HepG2 (cell line): ENCODE measurements around the gene PRM2. TPM values are rescaled to one million over a fixed set of nuclear protein-coding genes. Genes with fewer than 3 reads are reported as not detected.

Experiments
- HNF4A ChIP-seq: sonication (generic); formaldehyde crosslinking; IDR thresholded peaks from 2 replicates; pipeline ENCODE4 v1.4.0; 2020; ENCODE audit warnings: missing genetic modification reagents
- KDM6A ChIP-seq: IDR thresholded peaks from 2 replicates; pipeline ENCODE4 v1.6.1; 2016; ENCODE audit warnings: low read depth
- MBNL3 ChIP-seq: fragments of 250-450 bp; sonication (Bioruptor Pico); conservative IDR thresholded peaks from 2 replicates; pipeline ENCODE4 v1.8.0; 2022; ENCODE audit warnings: mild to moderate bottlenecking, inconsistent platforms
- MXD4 ChIP-seq: IDR thresholded peaks from 2 replicates; pipeline ENCODE4 v1.6.1; 2016; ENCODE audit warnings: mild to moderate bottlenecking, missing biosample characterization, missing genetic modification reagents
- ONECUT2 ChIP-seq: sonication (generic); formaldehyde crosslinking; IDR thresholded peaks from 2 replicates; pipeline ENCODE4 v1.4.0; 2020; ENCODE audit warnings: missing genetic modification reagents
- REPIN1 ChIP-seq: sonication (generic); formaldehyde crosslinking; IDR thresholded peaks from 2 replicates; pipeline ENCODE4 v1.8.0; 2022; ENCODE audit warnings: missing genetic modification reagents, low read depth, mild to moderate bottlenecking, borderline replicate concordance
- SMC3 ChIP-seq: IDR thresholded peaks from 2 replicates; pipeline ENCODE4 v1.6.1; 2011; ENCODE audit warnings: low read length, improper control_type of control experiment
- SNRNP70 ChIP-seq: fragments of 200-400 bp; formaldehyde crosslinking; IDR thresholded peaks from 2 replicates; pipeline ENCODE4 v1.6.1; 2017; ENCODE audit warnings: mild to moderate bottlenecking, low read depth, low read length, moderate library complexity
- TAF15 ChIP-seq: fragments of 200-400 bp; formaldehyde crosslinking; IDR thresholded peaks from one replicate; pipeline ENCODE4 v1.6.1; 2018; ENCODE audit warnings: mild to moderate bottlenecking, low read depth, low read length; ENCODE audit not compliant: poor library complexity, severe bottlenecking
- ZHX1 ChIP-seq: sonication (generic); formaldehyde crosslinking; IDR thresholded peaks from 2 replicates; pipeline ENCODE4 v1.8.1; 2022; ENCODE audit warnings: low read depth, mild to moderate bottlenecking, missing genetic modification reagents
- ZNF10 ChIP-seq: sonication (generic); formaldehyde crosslinking; IDR thresholded peaks from 2 replicates; pipeline ENCODE4 v1.4.0; 2020; ENCODE audit warnings: mild to moderate bottlenecking, low read depth, missing genetic modification reagents, borderline replicate concordance
- ZNF207 ChIP-seq: fragments of 450-650 bp; IDR thresholded peaks from 2 replicates; pipeline ENCODE4 v1.6.1; 2016; ENCODE audit warnings: antibody characterized with exemption, borderline replicate concordance
- ZNF234 ChIP-seq: sonication (generic); formaldehyde crosslinking; conservative IDR thresholded peaks from 2 replicates; pipeline ENCODE4 v1.5.1; 2020; ENCODE audit warnings: mild to moderate bottlenecking, missing genetic modification reagents
- ZNF275 ChIP-seq: sonication (generic); formaldehyde crosslinking; IDR thresholded peaks from 2 replicates; pipeline ENCODE4 v1.8.0; 2022; ENCODE audit warnings: missing genetic modification reagents, mild to moderate bottlenecking, inconsistent platforms, borderline replicate concordance
- ZNF430 ChIP-seq: sonication (generic); formaldehyde crosslinking; IDR thresholded peaks from 2 replicates; pipeline ENCODE4 v1.9.0; 2021; ENCODE audit warnings: mild to moderate bottlenecking, missing genetic modification reagents
- ZNF562 ChIP-seq: sonication (generic); formaldehyde crosslinking; IDR thresholded peaks from 2 replicates; pipeline ENCODE4 v1.8.0; 2022; ENCODE audit warnings: missing genetic modification reagents, borderline replicate concordance
- ZNF737 ChIP-seq: sonication (generic); formaldehyde crosslinking; IDR thresholded peaks from 2 replicates; pipeline ENCODE4 v1.5.0; 2020; ENCODE audit warnings: missing genetic modification reagents, mild to moderate bottlenecking, borderline replicate concordance
- polyA plus RNA-seq, 8 experiments: library from polyadenylated mRNA; depleted of rRNA in 3 of 8; stranded (reverse) in 7 of 8; unstranded in 1 of 8; fragments of >200 nt; fragmentation: Illumina TruSeq in 4 of 8; extraction: Trizol in 4 of 8; gene quantifications; 2 replicates each; pipeline versions ENCODE4 v1.2.1 to v1.2.3, GENCODE V29; 2011 to 2016; ENCODE audit warnings: low read depth in 4 of 8, missing spikeins in 1 of 8, mixed read lengths in 1 of 8; ENCODE audit not compliant: insufficient read depth in 1 of 8
- total RNA-seq, 5 experiments: library from RNA; depleted of rRNA; stranded (reverse); fragments of >200 nt; fragmentation: Illumina TruSeq; extraction: Trizol; gene quantifications; 2 replicates each; pipeline ENCODE4 v1.2.3, GENCODE V29; 2016; ENCODE audit warnings: low read depth in 1 of 5
- TF ChIP-seq, protein P1 (sequence below): IDR thresholded peaks from 2 replicates; pipeline ENCODE4 v1.6.1; 2018; ENCODE audit warnings: missing genetic modification reagents, mild to moderate bottlenecking, missing compliant biosample characterization
- TF ChIP-seq, protein P2 (sequence below): sonication (generic); formaldehyde crosslinking; IDR thresholded peaks from 2 replicates; pipeline ENCODE4 v1.4.0; 2020; ENCODE audit warnings: missing genetic modification reagents

Gene PRM2
- total and polyA plus RNA-seq, 2 of the 13 experiments (the other 11 are each of a cell fraction or from before 2014, with no cell fraction given), result 0.54 TPM; not detected in 1

GRCh38 chr16:11296706-11297491, 20.6 kb upstream of the PRM2 start (continued):
- no peak for TF ChIP-seq ZNF275 (CRISPR knock-in tag)
- no peak for TF ChIP-seq ONECUT2 (CRISPR knock-in tag)
- TF ChIP-seq ZHX1 (CRISPR knock-in tag), result no peak
- peak; percentile 35; the same call in 1 of the 2 replicates for TF ChIP-seq SMC3
- no peak for TF ChIP-seq MBNL3 (CRISPR knock-in tag)
- TF ChIP-seq SNRNP70, result no peak
- peak; percentile 50; the same call in 1 of the 2 replicates for TF ChIP-seq ZNF430 (CRISPR knock-in tag)
- TF ChIP-seq, protein P1, sequence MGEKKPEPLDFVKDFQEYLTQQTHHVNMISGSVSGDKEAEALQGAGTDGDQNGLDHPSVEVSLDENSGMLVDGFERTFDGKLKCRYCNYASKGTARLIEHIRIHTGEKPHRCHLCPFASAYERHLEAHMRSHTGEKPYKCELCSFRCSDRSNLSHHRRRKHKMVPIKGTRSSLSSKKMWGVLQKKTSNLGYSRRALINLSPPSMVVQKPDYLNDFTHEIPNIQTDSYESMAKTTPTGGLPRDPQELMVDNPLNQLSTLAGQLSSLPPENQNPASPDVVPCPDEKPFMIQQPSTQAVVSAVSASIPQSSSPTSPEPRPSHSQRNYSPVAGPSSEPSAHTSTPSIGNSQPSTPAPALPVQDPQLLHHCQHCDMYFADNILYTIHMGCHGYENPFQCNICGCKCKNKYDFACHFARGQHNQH (CRISPR knock-in tag), result peak; percentile 77
- TF ChIP-seq REPIN1 (CRISPR knock-in tag), result no peak
- TF ChIP-seq, protein P2, sequence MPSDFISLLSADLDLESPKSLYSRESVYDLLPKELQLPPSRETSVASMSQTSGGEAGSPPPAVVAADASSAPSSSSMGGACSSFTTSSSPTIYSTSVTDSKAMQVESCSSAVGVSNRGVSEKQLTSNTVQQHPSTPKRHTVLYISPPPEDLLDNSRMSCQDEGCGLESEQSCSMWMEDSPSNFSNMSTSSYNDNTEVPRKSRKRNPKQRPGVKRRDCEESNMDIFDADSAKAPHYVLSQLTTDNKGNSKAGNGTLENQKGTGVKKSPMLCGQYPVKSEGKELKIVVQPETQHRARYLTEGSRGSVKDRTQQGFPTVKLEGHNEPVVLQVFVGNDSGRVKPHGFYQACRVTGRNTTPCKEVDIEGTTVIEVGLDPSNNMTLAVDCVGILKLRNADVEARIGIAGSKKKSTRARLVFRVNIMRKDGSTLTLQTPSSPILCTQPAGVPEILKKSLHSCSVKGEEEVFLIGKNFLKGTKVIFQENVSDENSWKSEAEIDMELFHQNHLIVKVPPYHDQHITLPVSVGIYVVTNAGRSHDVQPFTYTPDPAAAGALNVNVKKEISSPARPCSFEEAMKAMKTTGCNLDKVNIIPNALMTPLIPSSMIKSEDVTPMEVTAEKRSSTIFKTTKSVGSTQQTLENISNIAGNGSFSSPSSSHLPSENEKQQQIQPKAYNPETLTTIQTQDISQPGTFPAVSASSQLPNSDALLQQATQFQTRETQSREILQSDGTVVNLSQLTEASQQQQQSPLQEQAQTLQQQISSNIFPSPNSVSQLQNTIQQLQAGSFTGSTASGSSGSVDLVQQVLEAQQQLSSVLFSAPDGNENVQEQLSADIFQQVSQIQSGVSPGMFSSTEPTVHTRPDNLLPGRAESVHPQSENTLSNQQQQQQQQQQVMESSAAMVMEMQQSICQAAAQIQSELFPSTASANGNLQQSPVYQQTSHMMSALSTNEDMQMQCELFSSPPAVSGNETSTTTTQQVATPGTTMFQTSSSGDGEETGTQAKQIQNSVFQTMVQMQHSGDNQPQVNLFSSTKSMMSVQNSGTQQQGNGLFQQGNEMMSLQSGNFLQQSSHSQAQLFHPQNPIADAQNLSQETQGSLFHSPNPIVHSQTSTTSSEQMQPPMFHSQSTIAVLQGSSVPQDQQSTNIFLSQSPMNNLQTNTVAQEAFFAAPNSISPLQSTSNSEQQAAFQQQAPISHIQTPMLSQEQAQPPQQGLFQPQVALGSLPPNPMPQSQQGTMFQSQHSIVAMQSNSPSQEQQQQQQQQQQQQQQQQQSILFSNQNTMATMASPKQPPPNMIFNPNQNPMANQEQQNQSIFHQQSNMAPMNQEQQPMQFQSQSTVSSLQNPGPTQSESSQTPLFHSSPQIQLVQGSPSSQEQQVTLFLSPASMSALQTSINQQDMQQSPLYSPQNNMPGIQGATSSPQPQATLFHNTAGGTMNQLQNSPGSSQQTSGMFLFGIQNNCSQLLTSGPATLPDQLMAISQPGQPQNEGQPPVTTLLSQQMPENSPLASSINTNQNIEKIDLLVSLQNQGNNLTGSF (CRISPR knock-in tag), result no peak; the same call in 1 of the 2 replicates
- peak; percentile 74; the same call in 1 of the 2 replicates for TF ChIP-seq MXD4
- no peak for TF ChIP-seq TAF15
- TF ChIP-seq ZNF10, result no peak
- TF ChIP-seq ZNF737 (CRISPR knock-in tag), result no peak
- TF ChIP-seq KDM6A (CRISPR knock-in tag), result peak; percentile 79
- TF ChIP-seq ZNF562 (CRISPR knock-in tag), result no peak
- no peak for TF ChIP-seq ZNF207
- peak; percentile 49; the same call in 1 of the 2 replicates for TF ChIP-seq HNF4A
- TF ChIP-seq ZNF234 (CRISPR knock-in tag), result no peak
